ENCODE data around the gene PWWP2B.

- no peak for TF ChIP-seq CTCF (IDR thresholded peaks at IDR 0.05; ENCODE audit: extremely low read depth in 1 of 2, insufficient read depth in 1 of 2, low read depth in 1 of 2, low read length in 2 of 2)
- TF ChIP-seq POLR2A (IDR thresholded peaks at IDR 0.05; ENCODE audit: low read depth, low read length), result no peak
- TF ChIP-seq JUN (IDR thresholded peaks at IDR 0.05; ENCODE audit: borderline replicate concordance, insufficient read depth, insufficient read length, low read depth), result no peak
- TF ChIP-seq POLR2AphosphoS5 (IDR thresholded peaks at IDR 0.05; ENCODE audit: insufficient read depth, low read depth, low read length), result no peak
These were observed 49.1 kb upstream of the PWWP2B start for GRCh38 chr10:132347931-132348267.
